GM12878 (cell line): Measurements from ENCODE around the gene KRT14. TPM values are rescaled to one million over a fixed set of nuclear protein-coding genes. Genes with fewer than 3 reads are reported as not detected.

Experiments used
- ATAC-seq: fragments of 200-7000 bp; cut with Tn5 transposase; 3 replicates; pipeline ENCODE4 v1.9.1; 2020; ENCODE audit warnings: mild to moderate bottlenecking, moderate library complexity
- BruUV-seq: library from RNA; stranded (reverse); fragments of 400-500 nt; replicated peaks from 2 replicates; lab custom pipeline; 2021; lab: Mats Ljungman, UMichigan
- CTCF ChIA-PET: fragments of 300-600 bp; sonication (Branson Sonifier 250); formaldehyde crosslinking; extraction: SDS; loops from one replicate; lab custom pipeline; 2021; ENCODE audit warnings: inconsistent platforms; lab: Yijun Ruan, JAX
- POLR2A ChIA-PET: fragments of 350-600 bp; formaldehyde crosslinking; extraction: SDS; loops from one replicate; lab custom pipeline; 2021; ENCODE audit warnings: inconsistent platforms; lab: Charles Lee
- RAD21 ChIA-PET: fragments of 300-600 bp; sonication (Branson Sonifier 250); formaldehyde crosslinking; loops from one replicate; lab custom pipeline; 2023; ENCODE audit warnings: antibody characterized with exemption; ENCODE audit not compliant: unreplicated experiment; lab: Charles Lee
- SMC1A ChIA-PET: fragments of 300-600 bp; sonication (Branson Sonifier 250); formaldehyde crosslinking; loops from one replicate; lab custom pipeline; 2023; ENCODE audit not compliant: unreplicated experiment, uncharacterized antibody; lab: Charles Lee
- DNase-seq: peaks from one replicate; pipeline ENCODE4 v3.0.0-alpha.2; 2011; ENCODE audit warnings: low read depth, low spot score
- FAIRE-seq: peaks from 3 replicates; lab custom pipeline; 2011; peaks lifted over from hg19 to GRCh38; lab: Jason Lieb, UNC
- H2AFZ ChIP-seq: 2 replicates; pipeline ENCODE4 v1.6.0; 2011; ENCODE audit warnings: low read depth, low read length, control low read depth; ENCODE audit not compliant: control insufficient read depth
- H3K27ac ChIP-seq: 2 replicates; pipeline ENCODE4 v1.5.1; 2011; ENCODE audit warnings: control low read depth; ENCODE audit not compliant: control insufficient read depth, insufficient read depth
- H3K27me3 ChIP-seq, 2 experiments: replicated peaks in 1 of 2; 2 replicates each; pipeline versions ENCODE4 v1.6.0 to v1.6.1; 2011; ENCODE audit warnings: low read length in 1 of 2; ENCODE audit not compliant: control insufficient read depth in 2 of 2, insufficient read depth in 2 of 2
- H3K36me3 ChIP-seq, 2 experiments: 2 replicates each; pipeline ENCODE4 v1.5.1; 2011; ENCODE audit warnings: low read length in 1 of 2; ENCODE audit not compliant: control insufficient read depth in 2 of 2, insufficient read depth in 2 of 2
- H3K4me1 ChIP-seq: 2 replicates; pipeline ENCODE4 v1.6.1; 2011; ENCODE audit warnings: mild to moderate bottlenecking, low read length, moderate library complexity, mixed read lengths; ENCODE audit not compliant: control insufficient read depth, insufficient read depth
- H3K4me2 ChIP-seq: 2 replicates; pipeline ENCODE4 v1.6.0; 2011; ENCODE audit warnings: control low read depth; ENCODE audit not compliant: control insufficient read depth, insufficient read depth
- H3K4me3 ChIP-seq: fragments of 200-600 bp; sonication (generic); 2 replicates; pipeline ENCODE4 v1.5.1; 2016
- H3K79me2 ChIP-seq: 2 replicates; pipeline ENCODE4 v1.6.0; 2011; ENCODE audit warnings: low read length; ENCODE audit not compliant: control insufficient read depth, insufficient read depth
- H3K9ac ChIP-seq: 2 replicates; pipeline ENCODE4 v1.8.0; 2011; ENCODE audit warnings: low read length, control low read depth, mixed read lengths; ENCODE audit not compliant: control insufficient read depth, insufficient read depth
- H3K9me3 ChIP-seq: replicated peaks from 3 replicates; pipeline ENCODE4 v1.5.1; 2011; ENCODE audit warnings: mild to moderate bottlenecking, low read length; ENCODE audit not compliant: control insufficient read depth, insufficient read depth
- H4K20me1 ChIP-seq: 2 replicates; pipeline ENCODE4 v1.6.0; 2011; ENCODE audit not compliant: control insufficient read depth, insufficient read depth
- ASH2L ChIP-seq: fragments of 300-600, 200-600 bp; sonication (generic); IDR thresholded peaks from 2 replicates; pipeline ENCODE4 v1.6.1; 2017; ENCODE audit warnings: low read depth, mild to moderate bottlenecking, borderline replicate concordance
- CEBPB ChIP-seq, 2 experiments: fragments of 150-350 bp in 1 of 2; IDR thresholded peaks; 2 replicates each; pipeline ENCODE4 v1.6.1; 2012 to 2014; ENCODE audit warnings: low read depth in 2 of 2, low read length in 2 of 2, borderline replicate concordance in 1 of 2, inconsistent platforms in 1 of 2
- CHD2 ChIP-seq: IDR thresholded peaks from 2 replicates; pipeline ENCODE4 v1.6.1; 2011; ENCODE audit warnings: low read depth, low read length, improper control_type of control experiment, borderline replicate concordance
- IRF5 ChIP-seq: fragments of 450-650 bp; IDR thresholded peaks from 2 replicates; pipeline ENCODE4 v1.6.1; 2017; ENCODE audit warnings: borderline replicate concordance
- NBN ChIP-seq: fragments of 450-650 bp; IDR thresholded peaks from 2 replicates; pipeline ENCODE4 v1.6.1; 2016
- NRF1 ChIP-seq: conservative IDR thresholded peaks from 2 replicates; pipeline ENCODE4 v1.6.1; 2011; ENCODE audit warnings: mild to moderate bottlenecking, low read depth, low read length, improper control_type of control experiment
- PML ChIP-seq: IDR thresholded peaks from 2 replicates; pipeline ENCODE4 v1.6.1; 2012; ENCODE audit warnings: low read length, inconsistent platforms
- RB1 ChIP-seq: fragments of 450-650 bp; formaldehyde crosslinking; IDR thresholded peaks from 2 replicates; pipeline ENCODE4 v1.6.1; 2017; ENCODE audit warnings: mild to moderate bottlenecking, borderline replicate concordance
- SP1 ChIP-seq: IDR thresholded peaks from one replicate; pipeline ENCODE4 v1.6.1; 2011; ENCODE audit warnings: low read depth, low read length
- ZBTB11 ChIP-seq: fragments of 450-650 bp; formaldehyde crosslinking; IDR thresholded peaks from 2 replicates; pipeline ENCODE4 v1.5.0; 2022; ENCODE audit warnings: mild to moderate bottlenecking, missing genetic modification characterization
- ZBTB33 ChIP-seq: fragments of 450-650 bp; IDR thresholded peaks from 2 replicates; pipeline ENCODE4 v1.6.1; 2017; ENCODE audit warnings: mild to moderate bottlenecking
- ZNF592 ChIP-seq: fragments of 450-650 bp; IDR thresholded peaks from 2 replicates; pipeline ENCODE4 v1.6.1; 2017; ENCODE audit warnings: mild to moderate bottlenecking, moderate library complexity
- WGBS: methylation state at CpG from one replicate; pipeline ENCODE4 v1.1.6; 2016; ENCODE audit warnings: low lambda C conversion rate; ENCODE audit not compliant: insufficient replicate concordance, insufficient coverage; ENCODE audit errors: missing lambda C conversion rate; 5-methylcytosine and 5-hydroxymethylcytosine counted together
- in situ Hi-C: fragments of 300-500 bp; cut with MboI; formaldehyde crosslinking; loops from 9 replicates; pipeline ENCODE4 v1.14.3; 2018; ENCODE audit warnings: mixed read lengths
- intact Hi-C: fragments of 100-400 bp; cut with micrococcal nuclease; formaldehyde crosslinking; loops from one replicate; pipeline ENCODE4 v1.14.2; 2022; ENCODE audit not compliant: unreplicated experiment
- polyA plus RNA-seq, 11 experiments: library from polyadenylated mRNA; depleted of rRNA in 4 of 11; unstranded in 6 of 11; stranded (reverse) in 5 of 11; fragments of >200 nt; fragmentation: Nextera tagmentation in 4 of 11; fragmentation: Illumina TruSeq in 1 of 11; extraction: Ambion mirVana in 4 of 11; extraction: Trizol in 1 of 11; gene quantifications; 1 replicate in 1 of 11; 2 replicates in 10 of 11; pipeline versions ENCODE4 v1.2.1 to v1.2.3, GENCODE V29; 2011 to 2016; ENCODE audit warnings: inconsistent platforms in 2 of 11, missing spikeins in 2 of 11, low read depth in 1 of 11
- total RNA-seq, 4 experiments: library from RNA; depleted of rRNA in 3 of 4; stranded (reverse); fragments of >200 nt in 3 of 4; fragmentation: Illumina TruSeq in 1 of 4; extraction: Trizol in 1 of 4; gene quantifications; 2 replicates each; pipeline versions ENCODE4 v1.2.1 to v1.2.3, GENCODE V29; 2013 to 2021

Gene KRT14
- total and polyA plus RNA-seq, 10 of the 15 experiments (the other 5 are each of a cell fraction or from before 2014, with no cell fraction given) = 1.5 TPM; not detected in 9

GRCh38 chr17:41537990-41538389, 48.7 kb downstream of the KRT14 start (continued):
- no peak for TF ChIP-seq RB1
- TF ChIP-seq CHD2 = no peak
- no peak for TF ChIP-seq ZNF592
- no peak for TF ChIP-seq CEBPB (IDR thresholded peaks at IDR 0.05; ENCODE audit: borderline replicate concordance in 1 of 2, low read depth in 2 of 2, low read length in 2 of 2)
- TF ChIP-seq ASH2L = no peak
- TF ChIP-seq NBN = no peak
- TF ChIP-seq IRF5 = no peak

- 19% methylated on average over 7 of the region's 7 CpGs for WGBS
- H3K9me3 ChIP-seq = no peaks in the 10 kb centered on the region
- ChIA-PET SMC1A (interaction anchor here (1.2 kb wide), 1 partner anchor 12 kb away, joined by 3 read pairs; no protein-coding TSS in a partner anchor), CTCF (no interaction called here), RAD21 (no interaction called here), POLR2A (interaction anchor here (0.6 kb wide), 1 partner anchor 130 kb away, joined by 4 read pairs; no protein-coding TSS in a partner anchor)
- in situ Hi-C loops (no loop called here), intact Hi-C loops (no loop called here)
- H3K36me3 ChIP-seq = no peaks in the 10 kb centered on the region
- no peak overlapping the region for H3K4me2 ChIP-seq
- FAIRE-seq (no peak), ATAC-seq (no peak), DNase-seq (no peak)
- no peak overlapping the region for H3K27ac ChIP-seq
- no peak overlapping the region for H3K4me3 ChIP-seq
- no peaks in the 10 kb centered on the region for H3K4me1 ChIP-seq
- no peak overlapping the region for H3K9ac ChIP-seq
- BruUV-seq = no TSS peak
- no peak overlapping the region for H2AFZ ChIP-seq
- no peaks in the 10 kb centered on the region for H4K20me1 ChIP-seq
- H3K27me3 ChIP-seq = peaks cover 0 to 2% of the 10 kb centered on the region in 2 experiments; a peak in 2 of 4 replicates
- H3K79me2 ChIP-seq = no peaks in the 10 kb centered on the region
- TF ChIP-seq SP1 (no peak), NRF1 (no peak), ZBTB11 (no peak), PML (no peak), ZBTB33 (no peak), CHD2 (no peak), ASH2L (no peak)
These were observed 49.1 kb downstream of the KRT14 start for GRCh38 chr17:41537614-41537954.
